Nephron progenitor cell (in vitro differentiated cells): Measurements from ENCODE around the gene ELMO3.
A peak's percentile ranks its signal among the peaks of the same experiment; 100 is the strongest.

Source experiments
- DNase-seq: peaks from one replicate; pipeline ENCODE4 v3.0.0; 2021
- H3K27ac Mint-ChIP-seq: 2 replicates; pipeline ENCODE4 v1.8.0; 2021; ENCODE audit warnings: mild to moderate bottlenecking, moderate library complexity, mixed read lengths
- H3K27me3 Mint-ChIP-seq: 2 replicates; pipeline ENCODE4 v1.8.0; 2021; ENCODE audit warnings: mild to moderate bottlenecking, low read depth, mixed read lengths; ENCODE audit not compliant: poor library complexity
- H3K36me3 Mint-ChIP-seq: 2 replicates; pipeline ENCODE4 v1.8.0; 2021; ENCODE audit warnings: low read depth, mixed read lengths
- H3K4me1 Mint-ChIP-seq: 2 replicates; pipeline ENCODE4 v1.8.0; 2021; ENCODE audit warnings: mixed read lengths
- H3K4me3 Mint-ChIP-seq: 2 replicates; pipeline ENCODE4 v1.8.0; 2021; ENCODE audit warnings: mild to moderate bottlenecking, moderate library complexity, mixed read lengths
- H3K9me3 Mint-ChIP-seq: 2 replicates; pipeline ENCODE4 v1.8.0; 2021; ENCODE audit warnings: mild to moderate bottlenecking, moderate library complexity, mixed read lengths
- TF ChIP-seq, protein P1 (sequence below): fragments of 200-600 bp; sonication (generic); IDR thresholded peaks from 2 replicates; pipeline ENCODE4 v1.5.0; 2021; ENCODE audit warnings: antibody characterized with exemption

The ELMO3 gene

DNA sequence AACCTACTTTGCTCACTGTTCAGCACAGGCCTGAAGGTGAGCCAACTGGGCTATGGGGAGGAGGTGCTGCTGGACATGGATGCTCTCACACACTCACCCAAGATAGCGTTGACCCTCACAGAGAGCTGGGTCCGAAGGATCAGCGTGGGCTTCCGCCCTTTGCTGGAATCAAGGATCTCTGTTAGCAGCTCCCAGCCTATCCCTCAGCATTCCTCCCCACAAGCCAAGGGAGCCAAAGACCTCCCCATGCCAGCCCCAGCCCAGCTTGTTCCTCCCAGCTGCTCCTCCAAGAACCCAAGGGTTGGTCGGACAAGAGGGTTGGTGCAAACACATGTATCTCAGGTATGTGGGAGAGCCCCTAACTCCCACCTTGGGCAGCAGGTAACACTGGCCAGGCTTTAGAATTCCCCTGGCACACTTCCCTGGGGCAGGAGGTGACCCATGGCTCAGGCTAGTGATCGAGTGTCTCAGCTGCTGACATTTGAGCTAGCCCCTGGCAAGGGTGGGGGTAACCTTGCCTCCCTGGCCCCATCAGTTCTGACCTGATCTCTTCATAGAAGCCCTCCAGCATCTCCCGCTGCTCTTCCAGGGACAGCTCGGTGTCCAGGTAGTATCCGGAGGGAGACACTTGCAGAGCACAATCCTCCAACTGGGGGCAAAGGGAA lies 40.0 kb downstream of the ELMO3 start:
- no peak for DNase-seq
- Mint-ChIP-seq H3K4me3 (no peak overlapping the region), H3K27ac (no peak overlapping the region), H3K4me1 (peaks cover 29% of the 10 kb centered on the region), H3K27me3 (no peaks in the 10 kb centered on the region), H3K9me3 (no peaks in the 10 kb centered on the region), H3K36me3 (peaks cover 15% of the 10 kb centered on the region)
- TF ChIP-seq, protein P1, sequence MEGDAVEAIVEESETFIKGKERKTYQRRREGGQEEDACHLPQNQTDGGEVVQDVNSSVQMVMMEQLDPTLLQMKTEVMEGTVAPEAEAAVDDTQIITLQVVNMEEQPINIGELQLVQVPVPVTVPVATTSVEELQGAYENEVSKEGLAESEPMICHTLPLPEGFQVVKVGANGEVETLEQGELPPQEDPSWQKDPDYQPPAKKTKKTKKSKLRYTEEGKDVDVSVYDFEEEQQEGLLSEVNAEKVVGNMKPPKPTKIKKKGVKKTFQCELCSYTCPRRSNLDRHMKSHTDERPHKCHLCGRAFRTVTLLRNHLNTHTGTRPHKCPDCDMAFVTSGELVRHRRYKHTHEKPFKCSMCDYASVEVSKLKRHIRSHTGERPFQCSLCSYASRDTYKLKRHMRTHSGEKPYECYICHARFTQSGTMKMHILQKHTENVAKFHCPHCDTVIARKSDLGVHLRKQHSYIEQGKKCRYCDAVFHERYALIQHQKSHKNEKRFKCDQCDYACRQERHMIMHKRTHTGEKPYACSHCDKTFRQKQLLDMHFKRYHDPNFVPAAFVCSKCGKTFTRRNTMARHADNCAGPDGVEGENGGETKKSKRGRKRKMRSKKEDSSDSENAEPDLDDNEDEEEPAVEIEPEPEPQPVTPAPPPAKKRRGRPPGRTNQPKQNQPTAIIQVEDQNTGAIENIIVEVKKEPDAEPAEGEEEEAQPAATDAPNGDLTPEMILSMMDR = no peak

DNA sequence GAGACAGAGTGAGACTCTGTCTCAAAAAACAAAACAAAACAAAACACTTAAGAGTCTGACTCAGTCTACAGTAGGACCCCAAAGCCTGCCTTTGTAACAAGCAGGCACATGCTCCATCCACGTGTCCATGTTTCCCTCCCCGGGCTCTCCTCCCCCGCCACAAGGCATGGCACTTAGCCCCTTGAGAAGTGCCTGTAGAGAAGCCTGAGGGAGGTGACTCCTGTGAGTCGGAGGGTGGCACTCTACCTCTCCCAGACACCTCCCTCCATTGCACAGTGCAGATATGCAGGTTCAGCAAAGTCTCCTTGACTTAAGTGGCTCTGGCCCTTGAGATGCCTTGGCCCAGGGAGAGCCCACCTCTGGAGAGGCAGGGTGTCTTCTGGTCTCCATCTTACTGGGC lies 41.6 kb downstream of the ELMO3 start:
- Mint-ChIP-seq H3K27me3 (no peaks in the 10 kb centered on the region), H3K4me3 (no peak overlapping the region), H3K4me1 (peaks cover 44% of the 10 kb centered on the region), H3K9me3 (no peaks in the 10 kb centered on the region), H3K27ac (peak overlapping the region; percentile 59), H3K36me3 (peaks cover 15% of the 10 kb centered on the region)
- TF ChIP-seq, protein P1 = no peak
- DNase-seq = no peak

DNA sequence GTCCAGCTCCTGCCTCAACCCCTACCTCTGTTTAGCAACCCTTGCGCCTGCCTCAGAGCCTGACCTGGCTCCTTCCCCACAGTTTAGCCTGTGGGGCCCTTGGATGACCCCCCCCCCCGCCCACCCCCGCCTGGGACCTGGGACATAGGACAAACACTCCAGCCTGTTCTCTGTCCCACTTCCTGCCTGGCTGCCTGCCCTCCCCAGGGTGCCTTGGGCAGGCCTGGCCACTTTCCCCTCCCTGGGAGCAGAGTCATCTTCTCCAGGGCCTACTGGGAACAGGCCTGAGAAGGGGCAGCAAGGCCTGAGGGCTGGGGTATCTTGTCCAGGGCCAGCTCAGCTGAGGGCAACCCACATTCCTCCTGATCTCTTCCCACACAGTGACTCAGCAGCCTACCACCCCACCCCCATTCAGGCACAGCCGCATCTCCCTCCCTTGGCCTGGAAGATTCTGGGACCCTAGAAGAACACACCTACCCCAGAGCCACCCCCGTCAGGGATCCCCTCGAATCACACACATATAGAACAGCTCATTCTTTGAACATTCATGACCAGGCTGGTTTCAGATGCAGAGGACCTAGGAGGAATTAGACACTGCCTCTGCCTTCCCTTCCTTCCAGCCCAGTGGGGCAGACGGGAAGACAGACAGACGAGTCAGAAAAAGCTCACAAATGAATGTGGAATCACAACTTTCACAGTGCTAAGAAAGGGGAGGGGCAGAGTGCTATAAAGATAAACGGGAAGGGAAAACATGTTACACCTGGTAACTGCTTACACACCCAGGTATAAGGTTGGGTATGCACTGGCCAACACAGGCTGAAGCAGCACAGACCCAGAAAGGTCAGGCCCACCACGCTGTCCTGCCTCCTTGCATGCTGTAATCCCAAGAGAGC lies 42.3 kb downstream of the ELMO3 start:
- peak overlapping the region; percentile 36 for H3K27ac Mint-ChIP-seq
- no peak for DNase-seq
- no peaks in the 10 kb centered on the region for H3K9me3 Mint-ChIP-seq
- H3K4me3 Mint-ChIP-seq = no peak overlapping the region
- H3K36me3 Mint-ChIP-seq = peaks cover 10% of the 10 kb centered on the region
- H3K27me3 Mint-ChIP-seq = no peaks in the 10 kb centered on the region
- TF ChIP-seq, protein P1 = no peak
- H3K4me1 Mint-ChIP-seq = peaks cover 44% of the 10 kb centered on the region

DNA sequence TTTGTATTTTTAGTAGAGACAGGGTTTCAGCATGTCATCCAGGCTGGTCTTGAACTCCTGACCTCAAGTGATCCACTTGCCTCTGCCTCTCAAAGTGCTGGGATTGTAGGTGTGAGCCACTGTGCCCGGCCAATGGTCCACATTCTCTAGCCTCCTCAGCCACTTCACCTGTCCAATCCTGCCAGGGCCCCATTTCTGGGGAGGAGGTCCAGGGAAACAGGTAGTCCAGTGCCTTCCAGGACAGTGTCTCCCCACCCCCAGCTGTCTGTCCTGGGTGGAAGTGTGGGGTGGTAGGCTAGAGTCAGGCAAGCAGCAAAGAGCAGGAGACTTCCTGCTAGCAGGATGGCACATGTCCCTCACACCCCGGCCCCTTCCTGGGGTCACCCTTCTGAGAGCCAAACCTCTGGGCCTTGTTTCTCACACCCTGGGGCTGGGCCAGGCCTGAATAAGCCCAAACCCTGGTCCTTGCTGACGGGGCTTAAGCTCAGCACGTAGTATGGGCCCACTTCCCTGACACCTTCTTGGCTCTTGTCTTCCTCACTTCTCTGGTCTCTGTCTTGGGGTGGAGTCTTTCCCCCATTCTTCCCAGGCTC lies 43.3 kb downstream of the ELMO3 start:
- TF ChIP-seq, protein P1 = no peak
- no peaks in the 10 kb centered on the region for H3K27me3 Mint-ChIP-seq
- DNase-seq = no peak
- H3K36me3 Mint-ChIP-seq = peaks cover 5% of the 10 kb centered on the region
- H3K4me3 Mint-ChIP-seq = no peak overlapping the region
- H3K4me1 Mint-ChIP-seq = peaks cover 41% of the 10 kb centered on the region
- H3K9me3 Mint-ChIP-seq = no peaks in the 10 kb centered on the region
- H3K27ac Mint-ChIP-seq = peak overlapping the region; percentile 73

DNA sequence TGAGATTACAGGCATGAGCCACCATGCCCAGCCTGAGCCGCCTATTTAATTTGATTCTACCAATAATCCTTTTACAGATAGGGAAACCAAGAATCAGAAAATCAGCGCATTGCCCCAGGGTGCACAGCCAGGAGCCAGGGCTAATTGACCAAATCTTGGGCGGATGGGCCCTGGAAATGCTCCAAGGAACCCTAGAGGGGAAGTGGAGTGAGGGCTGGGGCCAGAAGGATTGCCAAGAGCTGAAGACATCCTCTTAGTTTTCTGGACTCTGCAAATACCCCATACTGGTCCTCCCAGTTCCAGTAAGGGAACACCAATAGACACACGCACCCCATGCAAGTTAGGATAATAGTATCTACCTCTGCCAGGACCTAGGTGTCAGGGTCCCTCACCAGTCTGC lies 44.5 kb downstream of the ELMO3 start:
- H3K4me1 Mint-ChIP-seq = peaks cover 40% of the 10 kb centered on the region
- TF ChIP-seq, protein P1 = no peak
- no peaks in the 10 kb centered on the region for H3K9me3 Mint-ChIP-seq
- H3K4me3 Mint-ChIP-seq = no peak overlapping the region
- no peak overlapping the region for H3K27ac Mint-ChIP-seq
- no peak for DNase-seq
- H3K27me3 Mint-ChIP-seq = peaks cover 11% of the 10 kb centered on the region
- no peaks in the 10 kb centered on the region for H3K36me3 Mint-ChIP-seq
